ENCODE measurements around the gene SLF1. TPM values are rescaled to one million over a fixed set of nuclear protein-coding genes. Genes with fewer than 3 reads are reported as not detected.

Gene SLF1
- total and polyA plus RNA-seq, 2 of the 8 experiments (the other 6 are each of a cell fraction or from before 2014, with no cell fraction given): 4.8 to 15.7 TPM

DNA sequence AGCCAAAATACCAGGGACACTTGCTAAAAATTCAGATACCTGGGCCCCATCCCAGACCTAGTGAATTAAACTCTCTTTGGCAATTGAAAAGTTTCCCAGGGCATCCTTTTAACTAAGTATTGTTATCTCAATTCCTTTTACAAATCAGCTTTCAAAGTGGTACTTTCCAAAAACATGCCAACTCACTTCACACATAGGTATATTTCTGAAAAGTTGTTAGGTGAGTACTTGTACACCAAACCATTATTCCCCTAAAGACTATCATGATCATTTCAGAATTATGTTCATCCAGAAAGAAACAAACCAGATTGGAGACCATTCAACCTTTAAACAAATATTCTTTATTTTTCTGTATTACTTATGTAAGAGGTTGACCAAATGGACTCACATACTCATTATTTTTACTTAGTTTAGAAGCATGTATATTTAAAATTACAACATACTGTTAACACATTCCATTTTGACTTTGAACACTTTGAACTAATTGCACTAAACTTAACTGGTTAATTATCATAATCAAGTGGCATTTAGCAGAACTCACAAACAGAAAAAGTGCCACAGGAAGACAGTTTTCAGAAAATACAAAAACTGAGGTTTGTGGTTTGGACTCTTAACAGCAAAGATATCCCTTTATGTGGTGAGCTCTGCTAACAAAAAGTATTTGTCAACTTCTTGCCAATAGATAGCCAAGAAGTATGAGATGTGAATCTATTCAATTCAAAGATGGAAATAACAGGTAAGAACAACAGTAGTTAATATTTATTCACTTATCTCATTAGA is 40.8 kb upstream of the SLF1 start (continued):
- TF ChIP-seq, protein P1, sequence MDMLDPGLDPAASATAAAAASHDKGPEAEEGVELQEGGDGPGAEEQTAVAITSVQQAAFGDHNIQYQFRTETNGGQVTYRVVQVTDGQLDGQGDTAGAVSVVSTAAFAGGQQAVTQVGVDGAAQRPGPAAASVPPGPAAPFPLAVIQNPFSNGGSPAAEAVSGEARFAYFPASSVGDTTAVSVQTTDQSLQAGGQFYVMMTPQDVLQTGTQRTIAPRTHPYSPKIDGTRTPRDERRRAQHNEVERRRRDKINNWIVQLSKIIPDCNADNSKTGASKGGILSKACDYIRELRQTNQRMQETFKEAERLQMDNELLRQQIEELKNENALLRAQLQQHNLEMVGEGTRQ (IDR thresholded peaks at IDR 0.05; ENCODE audit: low read length): no peak
- TF ChIP-seq MAFK (IDR thresholded peaks at IDR 0.05; ENCODE audit: low read depth, low read length) (no peak), CREB1 (IDR thresholded peaks at IDR 0.05) (no peak)
